ENCODE data around the gene GPM6B.

GRCh38 chrX:13755254-13755653, 61.6 kb downstream of the GPM6B start:
- TF ChIP-seq CTCF (IDR thresholded peaks at IDR 0.05; ENCODE audit: extremely low read depth in 1 of 2, insufficient read depth in 1 of 2, low read depth in 1 of 2, low read length in 2 of 2), result no peak
- no peak for TF ChIP-seq POLR2A (IDR thresholded peaks at IDR 0.05; ENCODE audit: low read depth, low read length)
- no peak for TF ChIP-seq POLR2AphosphoS5 (IDR thresholded peaks at IDR 0.05; ENCODE audit: insufficient read depth, low read depth, low read length)
- TF ChIP-seq MYC (IDR thresholded peaks at IDR 0.05; ENCODE audit: low read depth, low read length), result no peak
- TF ChIP-seq FOS (IDR thresholded peaks at IDR 0.05; ENCODE audit: borderline replicate concordance, insufficient read depth, low read length), result no peak
- no peak for TF ChIP-seq GATA2 (IDR thresholded peaks at IDR 0.05; ENCODE audit: insufficient read depth, insufficient read length, low read depth, low read length)
- no peak for TF ChIP-seq JUN (IDR thresholded peaks at IDR 0.05; ENCODE audit: borderline replicate concordance, insufficient read depth, insufficient read length, low read depth)
